Stimulated activated CD8-positive, alpha-beta memory T cell treated with anti-CD3 and anti-CD28 coated beads, Interleukin-7, amount 100 ng/mL, for 48 hours (primary cell): Measurements from ENCODE around the gene SEC24C.
A peak's percentile ranks its signal among the peaks of the same experiment; 100 is the strongest.

ENCODE experiments used
- DNase-seq, 2 donors: peaks; one replicate each; pipeline ENCODE4 v3.0.0-alpha.2; 2020; ENCODE audit warnings: low read depth in 1 of 2; ENCODE audit errors: extremely low read depth in 1 of 2

The SEC24C gene

DNA sequence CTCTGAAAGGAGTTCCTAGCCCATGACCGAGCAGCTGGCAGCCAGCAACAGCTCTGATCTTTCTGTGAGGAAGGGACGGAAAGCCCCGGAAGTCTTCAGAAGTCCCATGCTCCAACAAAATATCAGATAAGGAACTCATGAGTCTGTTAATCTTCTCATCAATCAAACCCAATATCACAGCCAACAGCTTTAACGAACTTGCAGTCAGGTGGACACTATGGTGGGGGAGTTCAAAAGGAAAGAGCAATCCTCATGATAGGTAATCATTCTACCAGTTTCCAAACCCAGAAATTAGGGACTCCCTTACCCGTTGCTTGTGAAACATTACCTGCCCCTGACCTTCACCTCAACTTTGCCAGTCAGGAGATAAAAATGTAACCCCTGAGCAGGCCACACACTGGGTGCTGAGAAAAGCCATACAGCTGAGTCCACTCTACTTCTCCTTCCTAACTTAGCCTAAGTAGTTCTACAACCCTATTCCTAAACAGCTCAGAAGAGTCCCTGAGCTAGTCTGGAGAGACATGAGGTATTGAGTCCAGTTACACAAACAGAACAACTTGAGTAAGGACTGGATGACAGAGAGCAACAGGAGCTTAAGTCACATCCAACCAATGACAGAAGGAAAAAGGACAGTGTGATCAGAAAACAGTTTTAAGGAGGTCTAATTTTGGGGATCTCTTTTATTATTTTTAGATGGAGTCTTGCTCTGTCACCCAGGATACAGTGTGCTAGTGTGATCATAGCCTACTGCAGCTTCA, 65.1 kb downstream of the SEC24C start:
- no peak for DNase-seq

DNA sequence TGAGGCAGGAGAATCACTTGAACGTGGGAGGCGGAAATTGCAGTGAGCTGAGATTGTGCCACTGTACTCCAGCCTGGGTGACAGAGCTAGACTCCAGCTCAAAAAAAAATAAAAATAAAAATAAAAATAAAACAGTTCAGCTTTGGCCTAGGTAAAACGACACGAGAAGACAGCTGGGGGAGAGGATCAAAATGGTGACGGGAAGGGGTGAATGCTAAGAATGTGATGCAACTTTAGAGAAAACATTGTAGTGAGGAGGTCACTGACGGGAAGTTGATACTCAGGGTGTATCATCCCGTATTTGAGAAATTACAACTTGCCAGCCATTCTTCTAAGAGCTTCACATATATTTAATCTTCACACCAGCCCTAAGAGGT, 66.2 kb downstream of the SEC24C start:
- DNase-seq, result no peak

DNA sequence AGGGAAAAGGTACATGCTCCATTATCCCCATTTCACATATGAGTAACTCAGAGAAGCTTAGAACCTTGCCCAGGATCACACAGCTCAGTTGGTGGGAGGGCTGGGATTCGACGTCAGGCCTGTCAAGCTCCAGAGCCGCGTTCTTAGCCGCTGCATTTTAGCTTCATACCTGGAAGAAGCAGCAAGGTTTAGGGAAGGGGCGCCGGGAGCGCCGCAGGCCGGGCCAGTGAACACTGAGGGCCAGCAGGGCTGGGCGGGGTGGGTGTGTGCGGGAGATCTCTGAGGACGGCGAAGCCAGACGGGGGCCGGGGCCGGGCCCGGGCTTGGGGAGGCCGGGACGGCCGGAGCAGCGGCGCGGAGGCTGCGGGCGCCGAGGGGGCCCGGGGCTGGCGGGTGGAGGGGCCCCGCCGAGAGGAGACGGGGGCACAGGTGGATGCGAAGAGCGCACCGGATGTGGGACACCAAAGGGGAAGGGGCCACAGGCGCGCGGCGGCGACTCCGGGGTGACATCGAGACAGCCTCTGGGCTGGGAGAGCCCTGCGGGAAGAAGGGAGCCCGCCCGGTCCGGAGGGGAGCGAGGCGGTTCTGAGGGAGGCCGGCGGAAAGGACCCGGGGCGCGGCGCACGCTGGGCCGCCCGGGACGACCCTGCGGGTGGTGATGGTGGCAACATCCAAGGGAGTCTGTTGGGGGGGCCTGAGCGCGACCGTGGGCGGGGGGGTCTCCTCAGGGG, 66.7 kb downstream of the SEC24C start:
- peak; percentile 30 to 32 for DNase-seq

DNA sequence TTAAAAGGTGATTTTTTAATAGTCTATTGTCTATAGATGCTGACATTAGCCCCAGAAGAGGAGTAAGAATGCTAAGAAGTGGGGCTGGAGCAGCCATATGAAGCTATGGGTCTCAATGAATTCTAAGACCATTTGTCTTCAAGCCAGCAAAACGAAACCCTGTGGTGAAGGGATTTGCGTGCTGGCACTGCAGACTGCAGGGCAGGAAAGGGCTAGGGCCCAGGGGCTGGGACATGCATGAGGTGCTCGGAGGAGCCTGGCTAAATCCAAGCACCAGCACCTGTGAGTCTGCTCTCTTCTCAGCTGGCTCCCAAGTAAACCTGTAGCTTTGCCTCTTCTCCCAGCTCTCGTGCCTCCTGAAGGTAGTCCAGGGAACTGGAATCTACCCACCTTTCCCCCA, 68.5 kb downstream of the SEC24C start:
- DNase-seq, result no peak

DNA sequence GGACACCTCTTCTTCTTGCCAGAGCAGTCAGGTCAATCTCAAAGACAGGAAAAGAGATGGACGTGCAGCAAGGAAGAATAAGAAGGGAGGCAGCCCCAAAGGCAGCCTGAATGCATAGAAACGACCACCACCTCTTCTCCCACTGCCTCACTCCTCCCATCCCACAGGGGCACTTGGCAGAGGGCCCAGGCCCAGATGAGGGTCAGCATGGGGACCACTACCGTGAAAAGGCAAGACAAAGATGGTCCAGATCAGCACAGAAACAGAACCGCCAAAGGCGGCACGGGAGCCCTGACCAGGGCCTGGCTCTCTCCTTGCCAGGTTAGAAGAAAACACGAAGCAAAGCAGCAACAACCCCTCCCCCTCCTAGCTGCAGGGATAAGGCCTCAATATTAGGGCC, 69.2 kb downstream of the SEC24C start:
- DNase-seq, result no peak

DNA sequence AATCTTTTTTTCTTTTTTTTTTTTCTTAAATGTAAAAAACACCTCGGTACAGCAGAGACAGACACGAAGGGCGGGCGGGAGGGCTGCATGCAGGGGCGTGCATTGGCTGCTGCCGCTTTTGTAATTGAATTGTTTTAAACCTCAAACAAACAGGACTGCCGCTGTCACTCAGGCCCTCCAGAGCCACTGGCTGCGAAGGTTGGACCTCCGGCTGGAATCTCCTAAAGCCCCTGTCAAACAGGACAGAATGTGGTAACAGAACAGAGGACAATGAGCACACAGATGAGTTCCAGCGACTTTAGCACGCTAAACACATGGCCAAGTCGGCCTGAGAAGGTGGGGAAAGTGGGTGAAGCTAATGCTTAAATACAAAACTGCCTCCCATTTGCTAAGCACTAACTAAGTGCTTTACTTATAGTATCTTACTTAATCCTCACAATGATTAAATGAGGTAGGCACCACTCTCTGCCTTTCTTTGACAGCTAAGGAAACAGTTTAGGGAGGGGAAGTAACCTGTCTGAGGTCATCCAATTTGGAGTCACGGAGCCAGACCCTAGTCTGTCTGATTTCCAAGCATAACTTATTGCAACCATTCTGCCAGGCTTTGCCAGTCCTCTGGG, 70.2 kb downstream of the SEC24C start:
- no peak for DNase-seq

DNA sequence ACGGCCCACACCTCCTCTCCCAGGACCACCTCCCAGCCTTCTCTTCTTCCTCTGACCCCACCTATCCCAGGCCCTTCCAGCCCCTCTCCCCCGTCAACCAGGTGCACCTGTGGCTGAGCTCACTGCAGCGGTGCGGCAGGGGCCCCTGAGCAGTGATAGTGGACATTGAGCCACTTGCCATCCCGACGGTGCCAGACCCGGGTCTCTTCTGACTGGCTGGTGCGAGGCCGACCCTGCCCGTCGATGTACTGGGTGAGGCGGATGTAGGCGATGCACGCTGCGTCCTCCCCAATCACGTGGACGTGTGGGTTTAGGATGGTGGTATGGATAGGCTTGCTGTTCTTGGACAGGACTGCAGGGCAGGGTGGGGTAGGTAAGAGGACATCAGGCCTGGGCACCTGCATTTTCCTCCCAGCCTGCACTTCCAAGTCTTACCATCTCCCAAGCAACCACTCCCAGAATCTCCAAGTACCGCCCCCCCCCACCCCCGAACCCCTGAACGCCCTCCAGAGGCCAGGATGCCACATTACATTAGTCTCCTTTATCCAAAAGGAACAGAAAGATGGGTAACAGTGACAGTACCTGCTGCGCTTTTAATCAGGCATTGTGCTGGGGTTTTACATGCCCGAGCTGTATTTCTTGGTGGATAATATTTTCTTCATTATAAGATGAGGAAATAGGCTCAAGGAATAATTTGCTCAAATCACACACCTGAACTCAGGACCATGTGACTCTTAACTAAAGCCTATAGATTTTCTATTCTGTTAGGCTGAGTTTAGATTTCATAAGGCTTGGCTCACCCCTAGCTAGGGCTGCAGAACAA, 70.9 kb downstream of the SEC24C start:
- DNase-seq, result no peak

DNA sequence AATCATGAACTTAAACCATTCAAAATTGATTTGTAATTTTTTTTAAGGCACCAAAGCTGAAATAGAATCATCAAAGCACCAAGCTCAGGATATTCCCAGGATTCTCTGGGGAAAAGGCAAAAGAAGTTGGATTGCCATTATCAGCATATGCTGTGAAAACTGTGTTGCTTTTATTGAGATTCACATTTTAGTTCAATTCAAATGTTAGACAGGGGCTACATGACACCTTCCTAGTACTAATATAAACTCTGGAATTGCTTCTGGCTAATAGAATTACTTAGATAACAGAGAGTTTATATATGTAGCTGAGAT, 71.5 kb downstream of the SEC24C start:
- DNase-seq, result no peak

DNA sequence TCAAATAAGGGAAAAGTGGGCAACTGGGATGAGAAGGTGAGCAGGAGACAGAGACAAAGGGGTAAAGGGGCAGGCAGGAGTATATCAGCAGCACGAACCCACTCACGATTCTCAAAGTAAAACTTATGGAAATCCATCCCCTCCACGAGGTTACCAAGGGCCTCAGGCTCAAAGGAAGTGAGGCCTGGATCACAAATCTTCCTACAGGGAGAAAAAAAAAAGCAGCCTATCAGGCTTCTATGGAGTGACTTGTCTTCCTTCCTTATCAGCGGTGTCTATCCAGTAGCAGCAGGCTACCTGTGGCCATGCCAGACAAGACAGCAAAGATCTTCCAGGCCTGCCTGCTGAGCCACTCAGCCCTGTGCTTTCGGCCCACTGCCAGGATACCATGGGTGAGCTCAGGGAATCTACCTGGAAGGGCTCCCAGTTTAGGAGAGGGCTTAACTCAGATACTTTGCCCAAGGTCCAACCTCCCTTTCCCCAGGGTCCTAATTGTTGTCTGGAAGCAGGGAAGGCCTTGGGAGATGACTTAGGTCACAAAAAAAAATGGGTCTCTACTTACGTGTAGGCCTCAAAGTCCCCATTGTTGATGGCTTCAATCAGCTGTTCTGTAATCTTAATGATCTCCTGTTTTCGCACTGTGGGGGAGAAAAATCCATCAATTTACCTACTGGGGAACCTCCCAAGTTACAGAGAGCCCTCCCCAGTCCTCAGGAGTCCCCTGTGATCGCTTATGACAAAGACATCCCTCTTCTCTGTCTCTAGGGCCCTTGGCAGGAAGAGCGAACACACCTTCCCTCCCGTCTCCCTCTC, 73.0 kb downstream of the SEC24C start:
- DNase-seq, result no peak

DNA sequence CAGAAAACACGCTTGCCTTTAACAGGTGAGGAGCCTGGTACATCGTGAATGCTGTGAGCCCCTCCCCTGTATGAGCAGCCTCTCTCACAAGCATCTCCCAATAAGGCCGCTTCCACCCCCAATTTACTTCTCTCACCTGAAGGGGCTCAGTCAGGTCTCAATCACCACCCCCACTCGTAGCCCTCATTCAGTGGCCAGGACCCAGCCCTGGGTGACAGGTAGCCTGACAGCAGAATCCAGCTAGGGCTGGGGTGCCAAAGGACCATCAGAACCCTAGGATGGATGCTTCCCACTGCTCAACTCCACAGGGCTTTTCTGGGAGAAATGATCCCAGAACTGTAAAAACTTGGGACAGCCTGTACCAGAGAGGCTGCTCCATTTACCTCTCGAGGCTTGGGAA, 73.7 kb downstream of the SEC24C start:
- no peak for DNase-seq

DNA sequence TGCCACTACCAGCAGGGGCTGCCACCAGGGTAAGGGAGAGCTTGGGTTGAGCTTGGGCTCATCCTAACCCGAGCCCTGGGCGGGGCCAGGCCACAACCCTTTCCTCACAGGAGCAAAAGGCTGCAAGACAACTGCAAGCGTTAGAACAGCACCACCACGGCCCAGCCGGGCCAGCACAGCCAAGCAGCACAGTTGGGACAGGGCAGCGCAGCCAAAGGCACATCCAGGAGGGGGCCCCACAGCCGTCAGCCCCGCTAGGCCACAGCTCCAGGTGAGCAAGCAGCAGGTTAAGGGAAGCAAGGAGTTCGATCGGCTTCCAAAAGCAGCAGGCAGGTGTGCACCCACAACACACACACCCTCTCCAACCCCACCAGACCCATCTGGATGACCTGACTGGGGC, 74.2 kb downstream of the SEC24C start:
- no peak for DNase-seq

DNA sequence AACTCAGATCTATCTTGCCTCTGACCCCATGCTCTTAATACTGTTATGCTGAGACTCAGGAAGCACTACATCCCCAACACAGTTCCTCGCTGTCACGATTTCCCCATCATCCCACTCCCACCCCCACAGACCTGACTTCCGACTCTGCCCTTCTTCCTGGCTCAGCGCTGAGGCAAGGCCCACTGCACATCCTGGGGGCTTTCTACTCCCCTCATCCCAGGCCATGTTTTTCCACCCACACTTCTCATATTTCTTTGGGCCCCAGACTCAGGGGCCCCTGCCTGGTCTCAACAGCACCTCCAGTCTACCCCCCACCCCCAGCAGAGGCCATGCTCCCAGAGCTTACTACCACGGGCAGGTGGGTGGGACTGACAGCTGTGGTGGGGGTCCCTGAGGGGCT, 74.9 kb downstream of the SEC24C start:
- DNase-seq, result no peak

DNA sequence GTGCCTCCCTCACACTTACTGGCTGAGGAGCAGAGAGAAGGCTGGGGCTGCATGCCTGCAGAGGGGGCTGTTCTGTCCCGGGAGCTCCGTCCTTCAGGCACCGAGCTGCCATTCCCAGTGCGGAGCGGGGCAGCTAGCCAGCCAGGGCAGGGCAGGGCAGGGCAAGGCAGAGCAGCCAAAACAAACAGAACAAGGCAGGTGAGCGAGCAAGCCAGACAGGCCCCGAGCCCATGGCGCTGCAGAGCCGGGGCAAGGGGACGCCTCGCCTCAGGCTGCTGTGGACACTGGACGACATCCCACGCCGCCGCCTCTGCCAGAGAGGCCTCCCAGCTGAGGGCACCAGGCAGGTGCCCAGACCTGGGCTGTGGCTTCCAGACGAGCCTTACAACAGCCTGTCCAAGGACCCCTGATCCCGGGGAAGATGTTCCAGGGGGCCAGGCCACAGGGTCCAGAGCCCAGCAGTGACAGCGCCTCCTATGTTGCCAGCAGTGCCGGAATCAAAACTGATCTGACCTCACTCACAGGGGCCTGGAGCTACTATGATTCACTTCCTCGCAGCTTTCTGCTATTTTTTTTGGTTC, 75.4 kb downstream of the SEC24C start:
- DNase-seq, result no peak
